Aorta (tissue), 5 donors: ENCODE data around the gene EFCAB6. TPM values are rescaled to one million over a fixed set of nuclear protein-coding genes. Genes with fewer than 3 reads are reported as not detected.

ENCODE experiments used
- ATAC-seq: fragments of 200-7000 bp; cut with Tn5 transposase; one replicate; pipeline ENCODE4 v1.9.1; 2022; ENCODE audit warnings: moderate library complexity; ENCODE audit not compliant: low FRiP score
- DNase-seq, 2 donors: peaks; one replicate each; pipeline ENCODE4 v3.0.0-alpha.2; 2020
- H3K27ac ChIP-seq, 2 donors: one replicate each; pipeline ENCODE4 v1.5.1; 2013; ENCODE audit warnings: low read length in 2 of 2, mild to moderate bottlenecking in 2 of 2, moderate library complexity in 2 of 2, control low read depth in 1 of 2, inconsistent platforms in 1 of 2, low read depth in 1 of 2
- H3K27me3 ChIP-seq, 2 donors: one replicate each; pipeline ENCODE4 v1.6.1; 2013; ENCODE audit warnings: control low read depth in 1 of 2, low read length in 1 of 2, mild to moderate bottlenecking in 1 of 2, moderate library complexity in 1 of 2; ENCODE audit not compliant: insufficient read depth in 2 of 2, control insufficient read depth in 1 of 2
- H3K36me3 ChIP-seq, 2 donors: one replicate each; pipeline ENCODE4 v1.6.1; 2013; ENCODE audit warnings: control low read depth in 1 of 2, low read length in 1 of 2, mild to moderate bottlenecking in 1 of 2; ENCODE audit not compliant: insufficient read depth in 2 of 2, control insufficient read depth in 1 of 2
- H3K4me1 ChIP-seq, 2 donors: one replicate each; pipeline ENCODE4 v1.6.1; 2013; ENCODE audit warnings: low read length in 2 of 2, control low read depth in 1 of 2, mild to moderate bottlenecking in 1 of 2, moderate library complexity in 1 of 2; ENCODE audit not compliant: insufficient read depth in 2 of 2, control insufficient read depth in 1 of 2
- H3K4me3 ChIP-seq, 2 donors: one replicate each; pipeline ENCODE4 v1.5.1; 2013; ENCODE audit warnings: low read length in 2 of 2, control low read depth in 1 of 2, mild to moderate bottlenecking in 1 of 2
- H3K9me3 ChIP-seq: one replicate; pipeline ENCODE4 v1.6.1; 2013; ENCODE audit warnings: mild to moderate bottlenecking, low read length; ENCODE audit not compliant: control insufficient read depth
- WGBS, 2 donors: extraction: QIAGEN DNeasy Blood & Tissue Kit; methylation state at CpG; one replicate each; pipeline ENCODE4 v1.1.7; 2013; 5-methylcytosine and 5-hydroxymethylcytosine counted together
- intact Hi-C, 2 donors: fragments of 100-400 bp; cut with DNase I; formaldehyde crosslinking; loops; one replicate each; pipeline versions ENCODE4 v1.14.2 to v1.15.0; 2022
- polyA plus RNA-seq, 2 donors: library from polyadenylated mRNA; stranded (reverse); fragments of 200-250 nt; gene quantifications; one replicate each; pipeline ENCODE4 v1.2.3, GENCODE V29; 2013
- total RNA-seq, 2 donors: library from RNA; stranded (reverse); fragmentation: NEBNext Ultra II Directional; extraction: Animal tissue kit (Norgen Biotek cat#: 25700); gene quantifications; one replicate each; pipeline ENCODE4 v1.2.1, GENCODE V29; 2021
- donor health status: healthy with polysubstance abuse.
- donor health status: Bipolar disorder and iron deficiency.
- donor health status: DM: no; HTN: no; CAD: no.
- donor health status: DM: no; HTN: no; CAD: no.
- donor health status: DM: yes; HTN: yes; CAD: no.

Gene EFCAB6
- total and polyA plus RNA-seq, 4 donors, result 0.88 to 2.6 (median 1.8) TPM

DNA sequence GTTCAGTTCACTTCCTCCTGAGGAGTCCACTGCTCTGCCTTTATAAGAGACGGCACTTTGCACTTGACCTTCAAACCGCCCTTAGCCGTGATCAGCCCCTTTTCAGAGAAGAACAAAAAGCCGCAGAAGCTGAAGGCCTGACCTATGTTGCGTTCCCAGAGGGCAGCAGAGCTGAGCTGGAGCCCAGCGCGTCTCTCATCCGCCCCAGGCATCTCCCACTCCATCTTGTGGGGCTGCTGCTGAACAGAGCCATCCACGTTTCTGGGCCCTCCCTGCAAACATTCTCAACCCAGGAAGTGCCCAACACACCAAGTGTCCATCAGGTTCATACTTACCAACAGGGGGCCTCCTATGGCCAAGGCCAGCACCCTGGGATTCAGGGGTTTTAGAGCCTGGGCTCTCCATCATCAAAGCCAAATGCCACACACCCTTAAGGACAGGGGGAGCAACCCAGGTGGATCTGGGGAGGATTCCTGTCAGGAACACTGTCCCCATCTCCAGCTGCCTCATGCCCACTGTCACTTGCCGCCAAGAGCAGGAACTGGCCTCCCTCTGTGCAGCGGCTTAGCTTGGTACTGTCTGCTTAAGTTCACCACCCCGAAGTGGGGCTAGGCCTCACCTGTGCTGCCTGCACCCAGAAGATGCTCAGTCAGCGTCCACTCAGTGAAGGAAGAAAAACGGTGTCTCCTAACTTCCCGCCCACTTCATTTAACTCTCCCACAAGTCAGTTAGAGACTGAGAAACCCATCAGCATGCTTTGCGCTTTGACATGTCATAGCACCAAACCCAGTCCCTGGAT lies 16.0 kb upstream of the EFCAB6 start:
- no peaks in the 10 kb centered on the region for H3K36me3 ChIP-seq
- no peaks in the 10 kb centered on the region for H3K27me3 ChIP-seq
- no peaks in the 10 kb centered on the region for H3K9me3 ChIP-seq
- ATAC-seq (no peak), DNase-seq (peak in 1 of 2 donors; percentile 68)
- WGBS, 2 donors, result 92 to 93% methylated on average over 16 of the region's 16 CpGs
- H3K4me3 ChIP-seq, result no peak overlapping the region
- H3K27ac ChIP-seq, result no peak overlapping the region
- no peaks in the 10 kb centered on the region for H3K4me1 ChIP-seq
- intact Hi-C loops, result loop anchor here in 1 of 2 donors (10.0 kb wide), 1 partner anchor 433 kb away; no protein-coding TSS in a partner anchor

DNA sequence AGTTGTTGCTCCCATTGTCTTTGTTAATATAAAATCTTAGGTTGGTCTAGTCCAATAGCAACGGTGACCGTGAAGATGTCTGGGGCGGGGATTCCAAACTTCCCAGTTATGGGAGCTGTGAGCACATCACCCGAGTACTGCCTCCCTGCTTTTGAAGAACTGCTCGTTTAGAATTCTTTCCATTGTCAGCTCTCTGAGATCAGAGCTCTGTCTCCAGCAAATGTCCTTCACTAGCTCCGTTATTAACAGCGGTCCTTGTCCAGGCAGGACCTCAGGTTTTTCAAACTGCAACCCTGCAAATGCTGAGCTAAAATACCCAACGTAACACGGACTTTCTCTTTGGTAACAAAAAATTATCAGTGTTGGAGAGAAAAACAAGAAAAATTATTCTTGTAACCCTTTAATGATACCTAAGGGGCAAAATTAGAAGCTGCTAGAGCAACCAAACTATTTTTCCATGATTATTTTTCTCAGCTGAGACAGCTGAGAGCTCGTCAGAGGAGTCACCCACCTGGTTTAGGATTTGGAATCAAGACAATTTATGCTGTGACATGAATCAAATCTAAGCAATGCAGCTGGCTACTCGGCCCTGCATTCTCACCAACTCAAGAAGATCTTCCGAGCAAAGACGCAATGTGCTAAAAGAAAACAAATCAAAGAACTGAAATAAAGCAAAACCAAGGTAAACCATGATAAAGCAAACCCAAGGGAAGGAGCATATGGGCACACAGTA lies 15.1 kb upstream of the EFCAB6 start:
- no peaks in the 10 kb centered on the region for H3K4me1 ChIP-seq
- no peaks in the 10 kb centered on the region for H3K36me3 ChIP-seq
- H3K27ac ChIP-seq, result no peak overlapping the region
- DNase-seq (no peak), ATAC-seq (no peak)
- intact Hi-C loops, result loop anchor here in 1 of 2 donors (10.0 kb wide), 1 partner anchor 432 kb away; no protein-coding TSS in a partner anchor
- no peaks in the 10 kb centered on the region for H3K27me3 ChIP-seq
- WGBS, 2 donors, result 34 to 39% methylated on average over 13 of the region's 13 CpGs
- no peak overlapping the region for H3K4me3 ChIP-seq
- no peaks in the 10 kb centered on the region for H3K9me3 ChIP-seq

DNA sequence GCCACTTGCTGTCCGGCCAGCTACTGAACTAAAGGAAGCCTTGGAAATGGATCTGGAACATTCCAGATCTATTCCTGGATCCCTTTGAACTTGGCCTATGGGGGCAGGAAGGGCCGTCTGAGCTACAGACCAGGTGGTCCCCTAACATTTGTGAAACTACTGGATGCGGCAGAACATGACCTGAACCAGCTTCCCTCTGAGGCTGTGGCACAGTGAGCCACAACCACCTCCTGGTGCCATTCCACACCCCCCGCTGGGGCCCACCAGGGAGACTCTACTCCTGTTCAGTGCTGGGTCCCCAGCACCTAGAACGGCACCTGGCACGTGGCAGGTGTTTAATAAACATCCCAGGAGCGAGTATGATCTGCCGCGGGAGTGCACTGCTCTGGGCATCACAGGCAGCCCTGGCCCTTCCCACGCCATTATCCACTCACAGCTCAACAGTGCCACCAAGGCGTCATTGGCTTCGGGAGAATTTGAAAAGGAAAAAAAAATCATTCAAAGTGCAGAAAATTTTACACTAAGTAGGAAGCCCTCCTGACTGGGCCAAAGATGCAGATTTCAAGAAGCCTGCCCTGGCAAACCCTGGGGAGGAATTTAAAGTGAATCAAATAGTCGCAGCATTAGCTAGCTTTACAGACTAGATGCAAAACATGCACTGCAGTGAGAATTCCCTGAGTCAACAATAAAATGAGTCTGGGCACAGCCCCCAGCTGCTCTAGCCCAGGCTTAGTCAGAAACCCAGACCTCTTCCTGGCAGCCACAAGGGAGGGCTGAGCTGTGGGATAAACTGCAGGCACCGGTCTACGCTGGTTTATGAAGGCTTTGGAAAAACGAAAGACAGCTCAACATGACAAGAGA lies 14.3 kb upstream of the EFCAB6 start:
- 16 to 19% methylated on average over 16 of the region's 16 CpGs for WGBS, 2 donors
- peak in 1 of 2 donors; percentile 64 for DNase-seq
- ATAC-seq, result no peak
- Histone ChIP-seq H3K9me3 (no peaks in the 10 kb centered on the region), H3K27ac (no peak overlapping the region), H3K4me3 (no peak overlapping the region), H3K4me1 (no peaks in the 10 kb centered on the region), H3K27me3 (no peaks in the 10 kb centered on the region), H3K36me3 (no peaks in the 10 kb centered on the region)
- intact Hi-C loops, result loop anchor here in 1 of 2 donors (10.0 kb wide), 1 partner anchor 432 kb away; no protein-coding TSS in a partner anchor

DNA sequence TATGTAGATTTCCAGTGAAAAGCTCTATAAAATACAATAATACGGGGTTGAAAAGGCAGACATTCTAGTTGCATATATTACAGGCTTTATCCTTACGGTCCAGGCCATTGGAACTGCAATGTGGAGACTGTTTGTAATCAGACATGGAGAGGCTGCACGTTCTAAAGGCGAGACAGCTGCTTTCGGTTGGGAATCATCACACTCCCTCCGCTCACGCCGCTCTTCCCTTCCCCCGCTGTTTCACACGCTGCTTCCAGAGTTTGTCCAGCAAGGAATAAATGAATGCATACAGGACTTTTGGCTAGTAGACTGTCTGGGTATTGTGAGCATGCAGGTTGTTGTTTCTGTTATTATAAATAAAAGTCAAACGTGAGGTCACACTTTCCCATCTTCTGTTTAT lies 13.5 kb upstream of the EFCAB6 start:
- intact Hi-C loops, result loop anchor here in 1 of 2 donors (10.0 kb wide), 1 partner anchor 431 kb away; no protein-coding TSS in a partner anchor
- Histone ChIP-seq H3K4me3 (no peak overlapping the region), H3K4me1 (no peaks in the 10 kb centered on the region), H3K9me3 (no peaks in the 10 kb centered on the region), H3K27me3 (no peaks in the 10 kb centered on the region), H3K27ac (no peak overlapping the region), H3K36me3 (no peaks in the 10 kb centered on the region)
- DNase-seq (peak in 1 of 2 donors; percentile 25), ATAC-seq (no peak)
- 82 to 83% methylated on average over 11 of the region's 11 CpGs for WGBS, 2 donors

DNA sequence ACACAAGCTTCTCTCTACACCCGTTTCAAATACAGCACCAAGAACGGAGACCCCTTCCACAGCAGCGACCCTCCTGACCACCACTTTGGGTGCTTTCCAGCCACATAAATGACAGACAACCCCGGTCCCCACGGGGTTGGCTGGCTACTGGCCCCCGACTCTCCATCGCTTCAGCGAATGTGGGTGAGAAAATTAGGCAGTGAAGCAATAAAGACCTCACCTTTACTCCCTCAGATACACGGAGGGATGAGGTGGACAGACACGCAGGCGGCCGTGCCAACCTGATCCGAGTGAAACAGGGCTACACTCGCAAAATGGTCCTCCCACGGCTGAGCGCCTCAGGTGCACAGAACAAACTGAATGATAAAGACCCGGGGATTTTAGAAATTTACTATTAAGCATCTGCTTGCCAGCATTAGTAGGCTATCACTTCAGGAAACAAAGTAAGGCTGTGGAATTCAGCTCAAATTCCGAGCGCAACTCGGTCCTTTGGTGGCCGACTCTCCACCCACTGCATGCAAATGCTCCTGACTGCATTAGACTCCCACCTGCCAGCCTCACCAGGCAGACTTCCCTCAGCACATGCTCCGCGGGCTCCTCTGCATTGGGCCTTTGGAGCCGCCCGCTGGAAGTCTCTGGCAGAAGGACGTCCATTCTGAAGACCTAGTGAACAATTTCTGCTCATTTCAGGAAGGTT lies 12.8 kb upstream of the EFCAB6 start:
- DNase-seq, result peak in 1 of 2 donors; percentile 57
- intact Hi-C loops, result loop anchor here in 1 of 2 donors (10.0 kb wide), 1 partner anchor 430 kb away; no protein-coding TSS in a partner anchor
- WGBS, 2 donors, result 74 to 76% methylated on average over 26 of the region's 26 CpGs

DNA sequence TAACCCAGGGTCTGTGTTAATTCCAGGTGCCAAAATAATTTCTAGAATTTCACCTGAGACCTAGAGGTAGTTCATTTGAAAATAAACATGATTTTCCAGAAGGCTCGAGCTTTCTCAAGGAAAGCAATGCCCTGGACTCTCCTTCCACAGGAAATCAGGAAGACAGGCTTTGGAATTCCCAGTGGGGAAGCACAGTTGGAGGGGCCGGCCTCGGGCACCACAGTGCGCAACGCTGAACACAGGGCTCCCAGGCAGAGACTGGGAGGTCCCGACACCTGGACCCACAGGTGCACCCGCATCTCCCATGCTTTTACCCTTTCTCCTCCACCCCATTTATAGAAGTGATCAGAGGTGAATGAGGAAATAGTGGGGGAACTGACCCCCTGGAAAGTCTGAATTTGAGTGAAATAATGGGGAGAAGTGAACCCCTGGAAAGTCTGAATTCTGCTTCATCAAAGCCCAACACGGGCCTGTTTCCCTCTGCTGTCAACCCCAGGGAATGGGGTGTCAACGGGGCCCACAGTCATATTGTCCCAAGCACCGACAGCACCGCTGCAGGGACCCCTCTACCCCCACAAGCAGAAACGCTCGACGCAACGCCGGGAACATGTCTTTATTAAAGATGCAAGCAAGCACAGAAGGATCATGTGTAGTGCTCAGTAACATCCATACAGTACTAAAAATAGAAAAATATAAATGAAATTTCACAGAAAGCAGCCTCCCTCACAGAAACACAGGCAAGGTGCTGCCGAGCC lies 12.0 kb upstream of the EFCAB6 start:
- H3K27me3 ChIP-seq, result no peaks in the 10 kb centered on the region
- no peak for ATAC-seq
- H3K9me3 ChIP-seq, result no peaks in the 10 kb centered on the region
- no peaks in the 10 kb centered on the region for H3K4me1 ChIP-seq
- 73 to 78% methylated on average over 17 of the region's 17 CpGs for WGBS, 2 donors
- H3K4me3 ChIP-seq, result no peak overlapping the region
- intact Hi-C loops, result loop anchor here in 1 of 2 donors (10.0 kb wide), 1 partner anchor 429 kb away; no protein-coding TSS in a partner anchor
- no peak overlapping the region for H3K27ac ChIP-seq
- H3K36me3 ChIP-seq, result no peaks in the 10 kb centered on the region
- peak in 1 of 2 donors; percentile 41 for DNase-seq

More for the DNA sequence above, 12.8 kb upstream of the EFCAB6 start:
- Histone ChIP-seq H3K4me3 (no peak overlapping the region), H3K9me3 (no peaks in the 10 kb centered on the region), H3K27me3 (no peaks in the 10 kb centered on the region), H3K4me1 (no peaks in the 10 kb centered on the region), H3K36me3 (no peaks in the 10 kb centered on the region), H3K27ac (no peak overlapping the region)
- ATAC-seq, result no peak

DNA sequence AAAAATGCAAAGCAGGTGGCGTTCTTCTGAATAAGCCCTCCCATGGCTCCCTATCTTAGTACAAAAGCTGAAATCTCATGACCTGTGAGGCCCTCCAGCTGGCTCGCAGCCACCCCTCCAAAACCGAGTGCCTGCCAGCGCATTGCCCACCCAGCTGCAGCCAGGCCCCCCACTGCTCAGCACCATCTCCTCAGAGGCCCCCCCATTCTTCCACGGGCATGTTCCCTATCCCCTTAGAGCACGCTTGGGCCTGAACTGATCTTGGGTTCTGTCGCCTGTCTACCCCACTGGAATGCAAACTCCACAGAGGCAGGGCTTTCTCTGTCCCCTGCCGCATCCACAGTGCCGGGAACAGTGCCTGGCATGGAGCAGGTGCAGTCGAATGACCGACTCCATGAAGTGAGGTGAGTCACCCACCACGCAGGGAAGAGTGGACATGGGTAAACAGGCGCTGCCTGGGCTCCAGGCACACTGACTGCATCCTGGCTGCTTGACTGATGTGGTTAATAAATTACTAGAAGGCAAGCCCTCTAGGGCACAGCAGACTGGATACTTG lies 11.3 kb upstream of the EFCAB6 start:
- intact Hi-C loops, result loop anchor here in 1 of 2 donors (10.0 kb wide), 1 partner anchor 429 kb away; no protein-coding TSS in a partner anchor
- Histone ChIP-seq H3K9me3 (no peaks in the 10 kb centered on the region), H3K27ac (no peak overlapping the region), H3K4me1 (no peaks in the 10 kb centered on the region), H3K36me3 (no peaks in the 10 kb centered on the region), H3K4me3 (no peak overlapping the region), H3K27me3 (no peaks in the 10 kb centered on the region)
- peak in 1 of 2 donors; percentile 35 for DNase-seq
- no peak for ATAC-seq
- WGBS, 2 donors, result 54 to 58% methylated on average over 13 of the region's 13 CpGs
